Measurements from ENCODE around the gene ARHGEF16.

Gene ARHGEF16

GRCh38 chr1:3503525-3503886, 49.0 kb downstream of the ARHGEF16 start:
- DNase-seq, result no peak

- peak in 11 of 14 donors; percentile 25 to 82 (median 52) for DNase-seq
Measured at GRCh38 chr1:3504151-3504821, 49.8 kb downstream of the ARHGEF16 start.

DNA sequence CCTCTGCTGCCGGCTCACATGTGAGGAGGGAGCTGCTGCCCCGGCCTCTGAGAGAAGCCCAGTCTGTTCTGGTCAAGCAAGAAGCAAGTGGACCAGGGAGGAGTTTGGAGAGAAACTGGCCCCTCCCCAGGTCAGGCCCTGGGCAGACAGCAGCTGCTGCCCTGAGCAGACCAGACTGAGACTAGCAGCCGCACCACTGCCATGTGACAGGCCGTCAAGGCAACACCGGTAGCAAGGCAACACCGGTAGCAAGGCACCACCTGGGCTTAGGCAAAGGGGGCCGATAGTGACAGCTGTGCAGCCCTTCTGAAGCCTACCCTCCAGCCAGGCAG, 50.3 kb downstream of the ARHGEF16 start:
- peak in 4 of 14 donors; percentile 33 to 56 (median 54) for DNase-seq

DNA sequence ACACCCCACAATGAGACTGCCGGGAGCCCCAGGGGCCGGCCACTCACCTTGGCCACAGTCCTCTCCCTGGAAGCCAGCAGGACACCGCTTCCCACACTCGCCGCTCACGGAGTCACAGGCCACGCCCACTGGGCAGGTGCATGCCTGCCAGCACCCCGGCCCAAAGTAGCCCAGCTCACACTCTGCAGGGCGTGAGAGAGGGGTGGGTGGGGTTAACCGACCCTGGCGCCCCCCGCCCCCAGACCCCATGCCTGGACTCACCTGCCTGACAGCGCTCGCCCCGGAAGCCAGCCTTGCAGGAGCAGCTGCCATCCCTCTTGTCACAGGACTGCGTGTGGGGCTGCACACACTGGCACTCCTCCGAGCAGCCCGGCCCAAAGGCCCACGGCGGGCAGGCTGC, 50.7 kb downstream of the ARHGEF16 start:
- no peak for DNase-seq

DNA sequence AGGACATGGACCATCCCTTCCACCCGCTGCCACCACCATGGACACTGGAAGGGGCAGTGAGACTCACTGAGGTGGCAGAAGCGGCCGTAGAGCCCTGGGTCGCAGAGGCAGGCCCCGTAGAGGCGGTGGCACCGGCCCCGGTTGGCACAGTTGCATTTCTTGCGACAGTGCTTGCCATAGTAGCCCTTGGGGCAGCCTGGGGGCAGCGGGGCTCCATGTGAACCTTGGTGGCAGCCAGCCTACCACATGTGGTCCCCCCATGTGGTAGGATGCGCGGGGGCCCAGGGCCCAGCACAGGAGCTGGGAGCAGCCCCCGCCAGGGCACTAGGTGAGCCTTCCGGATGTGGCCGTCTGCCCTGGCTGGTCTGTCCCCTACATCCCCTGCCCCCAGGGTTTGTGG, 51.6 kb downstream of the ARHGEF16 start:
- no peak for DNase-seq

GRCh38 chr1:3506943-3507342, 52.5 kb downstream of the ARHGEF16 start:
- no peak for DNase-seq

DNA sequence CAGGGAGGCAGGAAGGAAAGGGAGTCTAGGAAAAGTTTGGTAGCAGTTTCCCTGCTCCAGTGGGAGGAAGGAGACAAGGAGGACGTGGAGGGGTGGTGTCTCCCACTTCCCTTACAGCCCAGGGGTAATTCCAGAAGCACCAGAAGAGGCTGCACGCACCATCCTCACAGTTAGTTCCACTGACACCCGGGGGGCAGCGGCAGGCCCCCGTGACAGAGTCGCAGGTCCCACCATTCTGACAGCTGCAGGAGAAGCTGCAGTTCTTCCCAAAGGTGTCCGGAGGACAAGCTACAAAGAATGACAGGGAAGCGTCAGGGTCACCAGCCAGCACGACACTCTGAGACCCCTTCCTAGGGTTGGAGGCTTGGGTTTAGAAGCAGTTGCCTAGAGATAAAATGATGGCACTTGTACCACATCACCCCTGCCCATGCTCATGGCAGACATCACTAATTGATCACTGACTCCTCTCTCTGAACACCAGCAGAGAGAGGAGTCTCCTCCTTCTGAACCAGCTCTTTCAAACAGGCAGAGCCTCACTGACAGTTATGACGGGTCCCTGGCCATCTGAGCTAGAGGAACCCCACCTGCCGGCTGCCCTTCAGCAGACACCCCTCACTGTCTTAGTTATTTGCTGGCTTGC, 53.3 kb downstream of the ARHGEF16 start:
- no peak for DNase-seq

- DNase-seq, result no peak
Measured at GRCh38 chr1:3508757-3509415, 54.4 kb downstream of the ARHGEF16 start.

DNA sequence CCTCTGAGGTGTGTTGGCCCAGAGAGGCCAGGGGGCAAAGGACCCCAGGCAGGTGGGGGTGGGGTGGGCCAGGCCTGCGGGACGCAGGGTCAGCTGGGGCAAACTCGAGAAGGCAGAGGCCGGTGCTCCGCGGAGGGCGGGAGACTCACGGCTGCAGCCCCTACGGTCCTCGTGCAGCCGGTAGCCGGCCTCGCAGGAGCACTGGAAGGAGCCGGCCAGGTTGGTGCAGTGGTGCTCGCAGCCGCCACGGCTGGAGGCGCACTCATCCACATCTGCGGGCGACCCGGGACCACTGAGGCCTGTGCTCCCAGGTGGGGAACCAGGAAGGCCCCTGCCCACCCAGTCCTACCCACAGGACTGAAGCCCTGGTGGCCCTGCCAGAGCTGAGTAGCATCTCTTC, 55.3 kb downstream of the ARHGEF16 start:
- DNase-seq, result no peak

DNA sequence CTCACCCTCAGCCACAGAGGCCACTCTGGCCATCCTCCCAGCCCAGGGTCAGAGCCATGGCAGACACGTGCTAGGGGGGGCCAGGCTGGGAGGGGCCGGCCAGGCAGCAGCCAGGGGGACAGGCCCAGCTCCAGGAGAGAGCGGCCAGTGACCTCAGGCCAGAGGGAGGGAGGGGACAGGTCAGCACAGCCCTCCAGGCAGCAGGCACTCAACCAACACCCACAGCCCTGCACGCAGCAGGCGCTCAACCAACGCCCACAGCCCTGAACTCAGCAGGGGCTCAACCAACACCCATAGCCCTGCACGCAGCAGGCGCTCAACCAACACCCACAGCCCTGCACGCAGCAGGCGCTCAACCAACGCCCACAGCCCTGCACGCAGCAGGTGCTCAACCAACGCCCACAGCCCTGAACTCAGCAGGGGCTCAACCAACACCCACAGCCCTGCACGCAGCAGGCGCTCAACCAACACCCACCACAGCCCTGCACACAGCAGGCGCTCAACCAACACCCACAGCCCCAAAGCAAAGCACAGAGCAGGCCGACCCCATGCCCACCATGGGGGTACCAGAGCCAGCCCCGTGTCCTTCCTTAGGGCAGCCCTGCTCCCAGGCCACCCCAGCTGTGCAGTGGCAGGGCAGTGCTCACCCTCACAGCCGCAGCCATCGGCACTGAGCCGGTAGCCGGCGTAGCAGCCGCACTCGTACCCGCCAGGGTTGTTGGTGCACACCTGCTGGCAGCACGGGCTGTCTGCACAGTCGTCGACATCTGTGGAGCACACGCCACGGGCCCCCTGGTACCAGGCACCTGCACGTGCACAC, 55.9 kb downstream of the ARHGEF16 start:
- DNase-seq, result peak in 3 of 14 donors; percentile 31 to 47 (median 39)

GRCh38 chr1:3510956-3511250, 56.4 kb downstream of the ARHGEF16 start:
- DNase-seq, result no peak

GRCh38 chr1:3511306-3511705, 56.8 kb downstream of the ARHGEF16 start:
- DNase-seq, result no peak

DNA sequence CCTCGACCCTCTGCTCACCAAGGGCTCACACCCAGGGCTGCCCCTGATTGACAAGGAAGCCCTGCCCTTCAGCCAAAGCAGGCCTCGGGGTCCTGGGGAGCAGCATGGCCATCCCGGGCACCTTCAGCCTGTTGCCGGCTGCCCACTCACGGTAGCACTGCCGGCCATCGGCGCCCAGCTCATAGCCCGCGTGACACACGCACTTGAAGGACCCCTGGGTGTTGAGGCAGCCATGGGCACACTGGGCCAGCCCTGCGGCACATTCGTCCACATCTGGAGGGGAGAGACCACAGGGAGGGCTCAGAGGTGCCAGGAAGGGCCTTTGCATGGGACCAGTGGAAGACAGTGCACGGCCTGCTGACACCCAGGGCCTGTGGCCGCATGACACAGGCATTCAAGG, 57.4 kb downstream of the ARHGEF16 start:
- DNase-seq, result no peak

DNA sequence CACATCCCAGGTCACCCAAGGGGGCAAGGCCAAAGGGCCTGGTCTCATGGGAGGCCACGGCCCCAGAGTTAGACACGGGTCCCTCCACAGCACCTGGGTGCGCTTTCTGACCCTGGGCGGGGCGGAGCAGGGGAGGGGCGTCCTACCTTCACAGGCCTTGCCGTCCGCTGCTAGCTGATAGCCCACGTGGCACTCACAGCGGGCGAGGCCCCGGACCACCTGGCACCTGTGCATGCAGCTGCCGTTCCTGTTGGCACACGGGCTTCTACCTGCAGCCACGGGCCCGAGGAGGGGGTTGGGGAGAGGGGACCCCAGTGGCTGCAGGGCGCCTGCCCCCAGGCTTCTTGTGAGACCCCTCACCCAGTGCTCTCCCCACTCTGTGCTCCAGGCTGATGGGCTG, 59.9 kb downstream of the ARHGEF16 start:
- no peak for DNase-seq

DNA sequence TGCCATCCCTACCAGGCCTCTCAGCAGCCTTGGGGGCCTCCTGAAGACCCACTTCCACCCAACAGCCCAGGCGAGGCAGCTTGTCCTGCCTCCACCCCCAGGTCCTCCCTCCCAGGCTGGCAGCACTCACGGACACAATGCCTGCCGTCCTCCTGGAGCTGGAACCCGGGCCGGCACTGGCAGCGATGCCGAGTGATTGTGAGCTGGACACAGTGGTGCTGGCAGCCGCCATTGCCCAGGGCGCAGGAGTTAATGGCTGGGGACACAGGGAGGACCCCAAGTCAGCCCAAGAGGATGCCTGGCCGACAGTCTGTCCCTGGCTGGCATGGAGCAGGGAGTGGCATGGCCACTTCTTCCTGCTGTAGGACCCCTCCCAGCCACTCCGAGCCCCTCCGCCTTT, 60.8 kb downstream of the ARHGEF16 start:
- DNase-seq, result no peak

- DNase-seq, result peak in 2 of 14 donors; percentile 14 to 34
Measured at GRCh38 chr1:3515774-3516480, 61.5 kb downstream of the ARHGEF16 start.

- no peak for DNase-seq
Measured at GRCh38 chr1:3516481-3516869, 62.0 kb downstream of the ARHGEF16 start.

DNA sequence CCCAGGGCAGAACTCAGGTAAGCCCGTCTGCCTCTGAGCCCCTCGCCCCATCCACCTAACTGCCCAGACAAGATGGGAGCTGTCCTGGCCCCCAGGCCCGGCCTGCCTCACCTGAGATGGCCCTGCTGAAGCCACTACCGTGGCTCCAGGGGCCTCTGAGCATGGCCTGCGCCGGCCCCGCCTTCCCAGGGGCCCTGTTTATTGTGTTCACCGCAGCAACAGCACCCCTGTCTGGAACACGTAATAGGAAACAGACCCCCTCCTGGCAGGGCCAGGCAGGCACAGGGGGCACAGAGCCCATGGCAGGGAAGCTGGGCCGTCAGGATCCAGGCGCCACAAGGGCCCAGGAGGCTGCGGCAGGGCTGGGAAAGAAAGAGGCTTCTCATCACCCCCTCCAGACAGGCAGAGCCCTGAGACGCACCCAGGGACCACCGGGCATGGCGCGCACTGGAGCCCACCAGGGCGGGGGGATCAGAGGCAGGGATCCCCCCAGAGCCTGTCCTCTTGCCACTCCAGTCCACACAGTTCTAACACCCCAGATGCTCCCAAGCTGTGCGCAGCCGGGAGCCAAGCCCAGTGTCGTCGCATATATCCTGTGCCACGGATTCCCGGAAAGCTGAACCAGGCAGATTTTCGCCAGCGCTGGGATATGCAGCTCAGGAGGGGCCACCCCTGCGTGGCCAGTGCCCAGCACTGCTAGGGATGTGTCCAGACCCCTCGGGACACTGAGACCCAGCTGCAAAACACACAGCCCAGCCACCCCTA, 62.6 kb downstream of the ARHGEF16 start:
- no peak for DNase-seq

- DNase-seq, result no peak
Measured at GRCh38 chr1:3518256-3518655, 63.8 kb downstream of the ARHGEF16 start.

DNA sequence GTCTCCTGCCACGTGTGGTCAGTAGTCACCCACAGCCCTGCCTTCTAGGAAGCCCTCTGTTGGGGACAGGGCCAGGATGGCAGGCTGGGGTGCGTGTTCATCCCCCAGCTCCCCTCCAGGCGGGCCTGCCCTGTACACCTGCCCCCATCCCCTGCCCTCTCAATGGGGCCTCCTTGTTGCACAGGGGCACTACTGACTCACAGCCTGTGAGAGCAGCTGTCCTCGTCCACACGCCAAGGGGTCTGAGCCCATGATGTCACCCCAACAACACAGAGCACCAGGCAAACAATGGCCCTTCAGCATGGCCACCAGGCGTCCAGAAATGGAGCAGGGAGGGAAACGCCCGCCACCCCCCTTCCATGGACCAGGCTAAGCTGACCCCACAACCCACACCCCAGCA, 64.3 kb downstream of the ARHGEF16 start:
- DNase-seq, result no peak

- DNase-seq, result no peak
Measured at GRCh38 chr1:3519301-3519885, 64.9 kb downstream of the ARHGEF16 start.

Measured in C1 segment of cervical spinal cord (tissue), 14 donors.